ENCODE results near the gene LRRC49.

GRCh38 chr15:70964686-70965085 lies 72.1 kb downstream of the LRRC49 start:
- TF ChIP-seq HMGA1 (CRISPR knock-in tag; conservative IDR thresholded peaks at IDR 0.05) (no peak), NFRKB (IDR thresholded peaks at IDR 0.05) (no peak), CREM (IDR thresholded peaks at IDR 0.05) (no peak), CREM (CRISPR knock-in tag; IDR thresholded peaks at IDR 0.05) (no peak), MAFF (IDR thresholded peaks at IDR 0.05; ENCODE audit: low read depth, low read length) (no peak), RFX5 (IDR thresholded peaks at IDR 0.05; ENCODE audit: low read depth, low read length) (no peak), BHLHE40 (IDR thresholded peaks at IDR 0.05; ENCODE audit: low read length) (no peak), SMYD3 (CRISPR knock-in tag; IDR thresholded peaks at IDR 0.05) (no peak), RBAK (CRISPR knock-in tag; IDR thresholded peaks at IDR 0.05) (no peak), ZNF773 (CRISPR knock-in tag; IDR thresholded peaks at IDR 0.05; ENCODE audit: borderline replicate concordance) (no peak)

Measured in HepG2 (cell line).